ENCODE measurements around the gene TMEM30B. TPM values are rescaled to one million over a fixed set of nuclear protein-coding genes. Genes with fewer than 3 reads are reported as not detected.

TMEM30B gene
- polyA plus RNA-seq, 1 of the 3 experiments (the other 2 are of a cell fraction), result 0.15 TPM

GRCh38 chr14:61323970-61324369 is 42.8 kb upstream of the TMEM30B start:
- 0 out of 2 replicates have a peak, but pooled peaks cover 9% of the 10 kb centered on the region for H3K9me3 ChIP-seq
- H2AFZ ChIP-seq (ENCODE audit: low read depth), result no peak overlapping the region
- no peaks in the 10 kb centered on the region for H3K9me2 ChIP-seq
- H3K9ac ChIP-seq, result no peak overlapping the region
- no peaks in the 10 kb centered on the region for H3K36me3 ChIP-seq (replicated peaks in 1 of 2; ENCODE audit: control insufficient read depth in 1 of 2, insufficient read depth in 2 of 2, low read length in 1 of 2)
- TF ChIP-seq, protein P1, sequence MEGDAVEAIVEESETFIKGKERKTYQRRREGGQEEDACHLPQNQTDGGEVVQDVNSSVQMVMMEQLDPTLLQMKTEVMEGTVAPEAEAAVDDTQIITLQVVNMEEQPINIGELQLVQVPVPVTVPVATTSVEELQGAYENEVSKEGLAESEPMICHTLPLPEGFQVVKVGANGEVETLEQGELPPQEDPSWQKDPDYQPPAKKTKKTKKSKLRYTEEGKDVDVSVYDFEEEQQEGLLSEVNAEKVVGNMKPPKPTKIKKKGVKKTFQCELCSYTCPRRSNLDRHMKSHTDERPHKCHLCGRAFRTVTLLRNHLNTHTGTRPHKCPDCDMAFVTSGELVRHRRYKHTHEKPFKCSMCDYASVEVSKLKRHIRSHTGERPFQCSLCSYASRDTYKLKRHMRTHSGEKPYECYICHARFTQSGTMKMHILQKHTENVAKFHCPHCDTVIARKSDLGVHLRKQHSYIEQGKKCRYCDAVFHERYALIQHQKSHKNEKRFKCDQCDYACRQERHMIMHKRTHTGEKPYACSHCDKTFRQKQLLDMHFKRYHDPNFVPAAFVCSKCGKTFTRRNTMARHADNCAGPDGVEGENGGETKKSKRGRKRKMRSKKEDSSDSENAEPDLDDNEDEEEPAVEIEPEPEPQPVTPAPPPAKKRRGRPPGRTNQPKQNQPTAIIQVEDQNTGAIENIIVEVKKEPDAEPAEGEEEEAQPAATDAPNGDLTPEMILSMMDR (IDR thresholded peaks at IDR 0.05), result no peak
- no peak for TF ChIP-seq POLR2AphosphoS5 (IDR thresholded peaks at IDR 0.05; ENCODE audit: low read depth, low read length)
- TF ChIP-seq MXI1 (IDR thresholded peaks at IDR 0.05; ENCODE audit: low read depth, low read length), result no peak
- no peak for TF ChIP-seq NFIC (IDR thresholded peaks at IDR 0.05; ENCODE audit: borderline replicate concordance)
- no peak for TF ChIP-seq FOXM1 (IDR thresholded peaks at IDR 0.05; ENCODE audit: low read depth)
- no peak for TF ChIP-seq CHD2 (IDR thresholded peaks at IDR 0.05; ENCODE audit: low read length, partially characterized antibody)
- TF ChIP-seq RXRA (IDR thresholded peaks at IDR 0.05; ENCODE audit: borderline replicate concordance, low read depth), result no peak
- TF ChIP-seq FOSL2 (IDR thresholded peaks at IDR 0.05; ENCODE audit: borderline replicate concordance, low read depth), result no peak
- TF ChIP-seq TEAD4 (IDR thresholded peaks at IDR 0.05; ENCODE audit: borderline replicate concordance, insufficient read depth), result no peak
- TF ChIP-seq, protein P2, sequence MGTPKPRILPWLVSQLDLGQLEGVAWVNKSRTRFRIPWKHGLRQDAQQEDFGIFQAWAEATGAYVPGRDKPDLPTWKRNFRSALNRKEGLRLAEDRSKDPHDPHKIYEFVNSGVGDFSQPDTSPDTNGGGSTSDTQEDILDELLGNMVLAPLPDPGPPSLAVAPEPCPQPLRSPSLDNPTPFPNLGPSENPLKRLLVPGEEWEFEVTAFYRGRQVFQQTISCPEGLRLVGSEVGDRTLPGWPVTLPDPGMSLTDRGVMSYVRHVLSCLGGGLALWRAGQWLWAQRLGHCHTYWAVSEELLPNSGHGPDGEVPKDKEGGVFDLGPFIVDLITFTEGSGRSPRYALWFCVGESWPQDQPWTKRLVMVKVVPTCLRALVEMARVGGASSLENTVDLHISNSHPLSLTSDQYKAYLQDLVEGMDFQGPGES (IDR thresholded peaks at IDR 0.05; ENCODE audit: low read depth, low read length), result no peak
- TF ChIP-seq RCOR1 (IDR thresholded peaks at IDR 0.05; ENCODE audit: low read length), result no peak
- H3F3A ChIP-seq (replicated peaks; ENCODE audit: insufficient read depth), result no peaks in the 10 kb centered on the region
- H3K4me1 ChIP-seq (ENCODE audit: control insufficient read depth in 1 of 2, insufficient read depth in 2 of 2, low read depth in 1 of 2, low read length in 1 of 2), result peaks cover 0 to 10% of the 10 kb centered on the region in 2 experiments; a peak in 1 of 4 replicates
- H3K79me2 ChIP-seq (ENCODE audit: insufficient read depth), result no peaks in the 10 kb centered on the region
- H3K4me3 ChIP-seq (ENCODE audit: low read depth in 2 of 2, low read length in 1 of 2), result no peak overlapping the region
- ChIA-PET POLR2A (no interaction called here), CTCF (no interaction called here)
- no peak for DNase-seq
- no peaks in the 10 kb centered on the region for H4K20me1 ChIP-seq (ENCODE audit: insufficient read depth)
- no peak overlapping the region for H3K4me2 ChIP-seq
- 64% methylated on average over 6 of the region's 6 CpGs for WGBS (ENCODE audit: low lambda C conversion rate)
- peaks cover 10% of the 10 kb centered on the region for H3K27me3 ChIP-seq (ENCODE audit: insufficient read depth)
- H3K27ac ChIP-seq (ENCODE audit: low read depth in 2 of 2, low read length in 1 of 2), result no peak overlapping the region

- H3K79me2 ChIP-seq (ENCODE audit: insufficient read depth), result no peaks in the 10 kb centered on the region
- TF ChIP-seq TCF12 (IDR thresholded peaks at IDR 0.05), result no peak
- TF ChIP-seq PBX3 (IDR thresholded peaks at IDR 0.05), result no peak
- TF ChIP-seq, protein P1 (IDR thresholded peaks at IDR 0.05), result no peak
- no peak for TF ChIP-seq SMC3 (IDR thresholded peaks at IDR 0.05; ENCODE audit: low read depth, low read length)
- ChIA-PET POLR2A (no interaction called here), CTCF (interaction anchor here (0.6 to 1.4 kb wide), 3 partner anchors 9 to 115 kb away, joined by 3 to 5 read pairs (median 3); no protein-coding TSS in a partner anchor)
- peak overlapping the region; percentile 89; the same call in 1 of the 2 replicates for H2AFZ ChIP-seq (ENCODE audit: low read depth)
- peak; percentile 27 for DNase-seq
- no peak overlapping the region for H3K27ac ChIP-seq (ENCODE audit: low read depth in 2 of 2, low read length in 1 of 2)
- no peak overlapping the region for H3K9ac ChIP-seq
- no peaks in the 10 kb centered on the region for H3K9me2 ChIP-seq
- no peaks in the 10 kb centered on the region for H3K36me3 ChIP-seq (replicated peaks in 1 of 2; ENCODE audit: control insufficient read depth in 1 of 2, insufficient read depth in 2 of 2, low read length in 1 of 2)
- H3K4me3 ChIP-seq (ENCODE audit: low read depth in 2 of 2, low read length in 1 of 2), result peak overlapping the region; percentile 62 to 65
- 16% methylated on average over 13 of the region's 13 CpGs for WGBS (ENCODE audit: low lambda C conversion rate)
- H3K4me1 ChIP-seq (ENCODE audit: control insufficient read depth in 1 of 2, insufficient read depth in 2 of 2, low read depth in 1 of 2, low read length in 1 of 2), result peaks cover 0 to 10% of the 10 kb centered on the region in 2 experiments; a peak in 1 of 4 replicates
- H3K27me3 ChIP-seq (ENCODE audit: insufficient read depth), result peaks cover 10% of the 10 kb centered on the region
- peak overlapping the region; percentile 88 for H3K4me2 ChIP-seq
- no peaks in the 10 kb centered on the region for H4K20me1 ChIP-seq (ENCODE audit: insufficient read depth)
- H3K9me3 ChIP-seq, result 0 out of 2 replicates have a peak, but pooled peaks cover 9% of the 10 kb centered on the region
- H3F3A ChIP-seq (replicated peaks; ENCODE audit: insufficient read depth), result no peaks in the 10 kb centered on the region
Measured at GRCh38 chr14:61322799-61323290, 41.7 kb upstream of the TMEM30B start.

Measured in SK-N-SH (cell line).